Measurements from ENCODE around the gene GRID2. TPM values are rescaled to one million over a fixed set of nuclear protein-coding genes. Genes with fewer than 3 reads are reported as not detected.

Gene GRID2
- total RNA-seq, 1 donor from 2014 or later = 1.3 TPM

GRCh38 chr4:92606227-92606626 is 302.5 kb downstream of the GRID2 start:
- no peak for TF ChIP-seq CTCF (conservative IDR thresholded peaks at IDR 0.05)
- no peak overlapping the region for H3K27ac Mint-ChIP-seq (ENCODE audit: unreplicated experiment)
- H3K9me3 Mint-ChIP-seq = no peaks in the 10 kb centered on the region
- H3K4me1 Mint-ChIP-seq = no peaks in the 10 kb centered on the region
- H3K36me3 Mint-ChIP-seq (ENCODE audit: low read depth) = no peaks in the 10 kb centered on the region
- no peaks in the 10 kb centered on the region for H3K27me3 Mint-ChIP-seq (ENCODE audit: low read depth)
- DNase-seq (ENCODE audit: low read depth, low spot score) = no peak
- H3K4me3 Mint-ChIP-seq = no peak overlapping the region

- no peak for TF ChIP-seq CTCF (conservative IDR thresholded peaks at IDR 0.05)
- Mint-ChIP-seq H3K36me3 (ENCODE audit: low read depth) (no peaks in the 10 kb centered on the region), H3K27me3 (ENCODE audit: low read depth) (no peaks in the 10 kb centered on the region), H3K27ac (ENCODE audit: unreplicated experiment) (no peak overlapping the region), H3K9me3 (no peaks in the 10 kb centered on the region), H3K4me3 (no peak overlapping the region), H3K4me1 (peaks cover 3% of the 10 kb centered on the region)
- no peak for DNase-seq (ENCODE audit: low read depth, low spot score)
Observed at GRCh38 chr4:92615049-92615448, 311.3 kb downstream of the GRID2 start.

GRCh38 chr4:92618968-92619367 is 315.2 kb downstream of the GRID2 start:
- no peak overlapping the region for H3K27ac Mint-ChIP-seq (ENCODE audit: unreplicated experiment)
- TF ChIP-seq CTCF (conservative IDR thresholded peaks at IDR 0.05) = no peak
- no peaks in the 10 kb centered on the region for H3K9me3 Mint-ChIP-seq
- DNase-seq (ENCODE audit: low read depth, low spot score) = no peak
- no peak overlapping the region for H3K4me3 Mint-ChIP-seq
- no peaks in the 10 kb centered on the region for H3K27me3 Mint-ChIP-seq (ENCODE audit: low read depth)
- H3K36me3 Mint-ChIP-seq (ENCODE audit: low read depth) = no peaks in the 10 kb centered on the region
- no peaks in the 10 kb centered on the region for H3K4me1 Mint-ChIP-seq

- Mint-ChIP-seq H3K4me1 (no peaks in the 10 kb centered on the region), H3K4me3 (no peak overlapping the region), H3K36me3 (ENCODE audit: low read depth) (no peaks in the 10 kb centered on the region), H3K9me3 (no peaks in the 10 kb centered on the region), H3K27me3 (ENCODE audit: low read depth) (no peaks in the 10 kb centered on the region), H3K27ac (ENCODE audit: unreplicated experiment) (no peak overlapping the region)
- no peak for TF ChIP-seq CTCF (conservative IDR thresholded peaks at IDR 0.05)
- no peak for DNase-seq (ENCODE audit: low read depth, low spot score)
Observed at GRCh38 chr4:92629302-92629701, 325.5 kb downstream of the GRID2 start.

GRCh38 chr4:92634882-92635281 is 331.1 kb downstream of the GRID2 start:
- TF ChIP-seq CTCF (conservative IDR thresholded peaks at IDR 0.05) = no peak
- no peak for DNase-seq (ENCODE audit: low read depth, low spot score)
- no peaks in the 10 kb centered on the region for H3K9me3 Mint-ChIP-seq
- no peak overlapping the region for H3K4me3 Mint-ChIP-seq
- no peaks in the 10 kb centered on the region for H3K27me3 Mint-ChIP-seq (ENCODE audit: low read depth)
- no peaks in the 10 kb centered on the region for H3K4me1 Mint-ChIP-seq
- no peaks in the 10 kb centered on the region for H3K36me3 Mint-ChIP-seq (ENCODE audit: low read depth)
- H3K27ac Mint-ChIP-seq (ENCODE audit: unreplicated experiment) = no peak overlapping the region

Data from neural crest cell (in vitro differentiated cells).